Activated CD8-positive, alpha-beta memory T cell treated with anti-CD3 and anti-CD28 coated beads, Interleukin-2, amount 50 U/mL, for 24 hours (primary cell): ENCODE measurements around the gene FLNB.

Source experiments
- DNase-seq: peaks from one replicate; pipeline ENCODE4 v3.0.0-alpha.2; 2020; ENCODE audit errors: extremely low read depth

The FLNB gene

GRCh38 chr3:58029842-58030584, 21.8 kb downstream of the FLNB start:
- no peak for DNase-seq

GRCh38 chr3:58032186-58032585, 24.0 kb downstream of the FLNB start:
- DNase-seq = no peak

GRCh38 chr3:58034738-58035523, 26.7 kb downstream of the FLNB start:
- no peak for DNase-seq

GRCh38 chr3:58035524-58036255, 27.5 kb downstream of the FLNB start:
- DNase-seq = no peak

- no peak for DNase-seq
Measured at GRCh38 chr3:58036293-58037032, 28.2 kb downstream of the FLNB start.

- no peak for DNase-seq
Measured at GRCh38 chr3:58037141-58037910, 29.1 kb downstream of the FLNB start.

GRCh38 chr3:58038675-58039292, 30.6 kb downstream of the FLNB start:
- DNase-seq = no peak

- DNase-seq = no peak
Measured at GRCh38 chr3:58039601-58040000, 31.4 kb downstream of the FLNB start.

- no peak for DNase-seq
Measured at GRCh38 chr3:58041182-58041825, 33.1 kb downstream of the FLNB start.

- no peak for DNase-seq
Measured at GRCh38 chr3:58041826-58042324, 33.7 kb downstream of the FLNB start.

- DNase-seq = no peak
Measured at GRCh38 chr3:58042947-58043707, 34.9 kb downstream of the FLNB start.

GRCh38 chr3:58043933-58044332, 35.7 kb downstream of the FLNB start:
- no peak for DNase-seq

- DNase-seq = no peak
Measured at GRCh38 chr3:58044691-58045483, 36.7 kb downstream of the FLNB start.

- DNase-seq = no peak
Measured at GRCh38 chr3:58047826-58048225, 39.6 kb downstream of the FLNB start.

- no peak for DNase-seq
Measured at GRCh38 chr3:58048301-58048700, 40.1 kb downstream of the FLNB start.

GRCh38 chr3:58049143-58049785, 41.0 kb downstream of the FLNB start:
- no peak for DNase-seq

- no peak for DNase-seq
Measured at GRCh38 chr3:58051196-58051595, 43.0 kb downstream of the FLNB start.
